Suprapubic skin (tissue), 4 donors: ENCODE results near the gene CADM2. TPM values are rescaled to one million over a fixed set of nuclear protein-coding genes. Genes with fewer than 3 reads are reported as not detected.

Source experiments
- DNase-seq, 2 donors: peaks; one replicate each; pipeline ENCODE4 v3.0.0-alpha.2; 2019; ENCODE audit warnings: low spot score in 2 of 2
- H3K27ac ChIP-seq: fragments of 200-600 bp; sonication (generic); one replicate; pipeline ENCODE4 v1.5.1; 2019
- H3K27me3 ChIP-seq: fragments of 200-600 bp; sonication (generic); one replicate; pipeline ENCODE4 v1.5.1; 2019
- H3K36me3 ChIP-seq: fragments of 200-600 bp; sonication (generic); one replicate; pipeline ENCODE4 v1.5.1; 2019
- H3K4me1 ChIP-seq: fragments of 200-600 bp; sonication (generic); one replicate; pipeline ENCODE4 v1.5.1; 2019
- H3K4me3 ChIP-seq: fragments of 200-600 bp; sonication (generic); one replicate; pipeline ENCODE4 v1.5.1; 2019; ENCODE audit warnings: mild to moderate bottlenecking
- H3K9me3 ChIP-seq: fragments of 200-600 bp; sonication (generic); one replicate; pipeline ENCODE4 v1.5.1; 2019
- CTCF ChIP-seq, 2 donors: fragments of 200-600 bp in 1 of 2; fragments of 450-650 bp in 1 of 2; sonication (generic) in 1 of 2; IDR thresholded peaks; one replicate each; pipeline ENCODE4 v1.5.1; 2016 to 2019; ENCODE audit warnings: antibody characterized with exemption in 2 of 2, mild to moderate bottlenecking in 1 of 2, moderate library complexity in 1 of 2
- EP300 ChIP-seq: sonication (generic); formaldehyde crosslinking; IDR thresholded peaks from one replicate; pipeline ENCODE4 v1.6.1; 2017; ENCODE audit warnings: antibody characterized with exemption
- POLR2A ChIP-seq, 2 donors: fragments of 450-650 bp; IDR thresholded peaks; one replicate each; pipeline ENCODE4 v1.6.1; 2017; ENCODE audit warnings: antibody characterized with exemption in 2 of 2, mild to moderate bottlenecking in 2 of 2, moderate library complexity in 2 of 2
- POLR2AphosphoS5 ChIP-seq, 3 donors: sonication (generic); formaldehyde crosslinking; IDR thresholded peaks; one replicate each; pipeline ENCODE4 v1.6.1; 2017; ENCODE audit warnings: antibody characterized with exemption in 3 of 3
- WGBS: methylation state at CpG from one replicate; pipeline ENCODE4 v1.1.5; 2018; 5-methylcytosine and 5-hydroxymethylcytosine counted together
- total RNA-seq, 4 donors: library from RNA; depleted of rRNA; stranded (reverse); fragments of >200 nt; gene quantifications; one replicate each; pipeline ENCODE4 v1.1.0, GENCODE V29; 2016

The CADM2 gene
- total RNA-seq, 4 donors from 2014 or later: 0.68 to 2.8 (median 1.4) TPM

GRCh38 chr3:84993956-84994355 lies 35.2 kb downstream of the CADM2 start:
- no peaks in the 10 kb centered on the region for H3K9me3 ChIP-seq
- no peak for TF ChIP-seq EP300
- no peak for TF ChIP-seq POLR2AphosphoS5 (IDR thresholded peaks at IDR 0.05)
- no peak for TF ChIP-seq CTCF (IDR thresholded peaks at IDR 0.05)
- no peak for TF ChIP-seq POLR2A (IDR thresholded peaks at IDR 0.05)
- no peaks in the 10 kb centered on the region for H3K36me3 ChIP-seq
- no peaks in the 10 kb centered on the region for H3K4me1 ChIP-seq
- no peak overlapping the region for H3K4me3 ChIP-seq
- 29% methylated on average over 4 of the region's 4 CpGs for WGBS
- no peak overlapping the region for H3K27ac ChIP-seq
- no peaks in the 10 kb centered on the region for H3K27me3 ChIP-seq
- no peak for DNase-seq

GRCh38 chr3:84998545-84998944 lies 39.8 kb downstream of the CADM2 start:
- Histone ChIP-seq H3K4me3 (no peak overlapping the region), H3K4me1 (no peaks in the 10 kb centered on the region), H3K36me3 (no peaks in the 10 kb centered on the region), H3K27me3 (no peaks in the 10 kb centered on the region), H3K9me3 (no peaks in the 10 kb centered on the region), H3K27ac (no peak overlapping the region)
- 64% methylated on average over 3 of the region's 3 CpGs for WGBS
- DNase-seq: no peak
- no peak for TF ChIP-seq EP300
- no peak for TF ChIP-seq CTCF (IDR thresholded peaks at IDR 0.05)
- TF ChIP-seq POLR2AphosphoS5 (IDR thresholded peaks at IDR 0.05): no peak
- no peak for TF ChIP-seq POLR2A (IDR thresholded peaks at IDR 0.05)

- H3K27me3 ChIP-seq: no peaks in the 10 kb centered on the region
- H3K36me3 ChIP-seq: no peaks in the 10 kb centered on the region
- TF ChIP-seq POLR2A (IDR thresholded peaks at IDR 0.05) (no peak), POLR2AphosphoS5 (IDR thresholded peaks at IDR 0.05) (no peak), CTCF (IDR thresholded peaks at IDR 0.05) (no peak), EP300 (no peak)
- no peak overlapping the region for H3K27ac ChIP-seq
- no peaks in the 10 kb centered on the region for H3K4me1 ChIP-seq
- H3K9me3 ChIP-seq: no peaks in the 10 kb centered on the region
- DNase-seq: no peak
- no peak overlapping the region for H3K4me3 ChIP-seq
Measured at GRCh38 chr3:85003479-85003878, 44.7 kb downstream of the CADM2 start.

GRCh38 chr3:85004147-85004546 lies 45.4 kb downstream of the CADM2 start:
- H3K27ac ChIP-seq: no peak overlapping the region
- no peaks in the 10 kb centered on the region for H3K36me3 ChIP-seq
- H3K4me1 ChIP-seq: no peaks in the 10 kb centered on the region
- no peaks in the 10 kb centered on the region for H3K9me3 ChIP-seq
- TF ChIP-seq EP300: no peak
- TF ChIP-seq POLR2AphosphoS5 (IDR thresholded peaks at IDR 0.05): no peak
- DNase-seq: no peak
- WGBS: 84% methylated on average over 3 of the region's 3 CpGs
- no peaks in the 10 kb centered on the region for H3K27me3 ChIP-seq
- H3K4me3 ChIP-seq: no peak overlapping the region

- Histone ChIP-seq H3K27ac (no peak overlapping the region), H3K4me1 (no peaks in the 10 kb centered on the region), H3K36me3 (no peaks in the 10 kb centered on the region), H3K9me3 (no peaks in the 10 kb centered on the region), H3K27me3 (no peaks in the 10 kb centered on the region), H3K4me3 (no peak overlapping the region)
- DNase-seq: no peak
- 91% methylated on average over 1 of the region's 1 CpG for WGBS
- TF ChIP-seq CTCF (IDR thresholded peaks at IDR 0.05) (no peak), POLR2A (IDR thresholded peaks at IDR 0.05) (no peak), EP300 (no peak), POLR2AphosphoS5 (IDR thresholded peaks at IDR 0.05) (no peak)
Measured at GRCh38 chr3:85005946-85006345, 47.2 kb downstream of the CADM2 start.
